Fibroblast of peridontal ligament (primary cell): Measurements from ENCODE around the gene CDC42EP4.

Experiments used
- DNase-seq: peaks from one replicate; pipeline ENCODE4 v3.0.0-alpha.2; 2010; ENCODE audit errors: extremely low read depth

Gene CDC42EP4, protein sequence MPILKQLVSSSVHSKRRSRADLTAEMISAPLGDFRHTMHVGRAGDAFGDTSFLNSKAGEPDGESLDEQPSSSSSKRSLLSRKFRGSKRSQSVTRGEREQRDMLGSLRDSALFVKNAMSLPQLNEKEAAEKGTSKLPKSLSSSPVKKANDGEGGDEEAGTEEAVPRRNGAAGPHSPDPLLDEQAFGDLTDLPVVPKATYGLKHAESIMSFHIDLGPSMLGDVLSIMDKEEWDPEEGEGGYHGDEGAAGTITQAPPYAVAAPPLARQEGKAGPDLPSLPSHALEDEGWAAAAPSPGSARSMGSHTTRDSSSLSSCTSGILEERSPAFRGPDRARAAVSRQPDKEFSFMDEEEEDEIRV

GRCh38 chr17:73311781-73312641 lies at the start of gene CDC42EP4:
Gene CDC42EP4 (minus strand): TSS chr17:73312001. CDS start chr17:73286500, 25,501 bp downstream.
- DNase-seq, result peak; percentile 89

GRCh38 chr17:73360961-73361761 lies 49.4 kb upstream of the CDC42EP4 start:
- DNase-seq, result no peak

- DNase-seq, result no peak
Measured at GRCh38 chr17:73359987-73360410, 48.2 kb upstream of the CDC42EP4 start.

DNA sequence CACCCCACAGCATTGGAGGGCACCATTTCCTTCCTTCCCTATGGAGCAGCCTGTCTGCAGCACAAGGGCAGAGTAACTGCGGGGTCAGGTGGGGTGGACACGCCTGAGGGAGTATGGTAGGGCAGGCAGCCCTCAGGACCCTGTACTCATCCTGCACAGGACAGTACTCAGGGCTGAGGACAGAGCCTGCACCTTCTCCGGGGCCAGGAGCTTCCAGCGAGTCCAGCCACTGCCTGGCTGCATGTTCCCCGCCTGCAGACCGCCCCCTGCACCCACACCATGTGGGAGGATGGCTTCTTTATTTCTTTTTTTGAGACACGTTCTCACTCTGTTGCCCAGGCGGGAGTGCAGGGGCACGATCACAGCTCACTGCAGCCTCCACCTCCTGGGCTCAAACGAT lies 47.6 kb upstream of the CDC42EP4 start:
- DNase-seq, result no peak

- DNase-seq, result no peak
Measured at GRCh38 chr17:73358668-73359067, 46.9 kb upstream of the CDC42EP4 start.

DNA sequence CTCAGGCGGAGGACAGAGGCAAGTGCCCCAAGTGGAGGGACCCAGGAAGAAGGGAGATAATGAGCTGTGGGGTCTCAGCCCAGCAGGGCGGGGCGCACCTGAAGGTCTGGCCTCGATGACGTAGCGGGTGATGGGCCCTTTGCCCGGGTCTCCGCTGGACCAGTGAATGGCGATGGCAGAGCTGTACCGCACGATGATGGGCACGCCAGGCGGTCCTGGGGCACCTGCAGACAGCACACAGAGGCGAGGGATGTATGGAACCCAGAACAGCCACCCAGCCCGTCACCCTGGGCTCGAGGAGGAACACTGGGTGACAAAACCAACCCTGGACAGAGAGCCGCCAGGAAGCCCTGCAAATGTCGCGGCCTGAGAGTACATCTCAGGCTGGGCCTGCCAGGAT lies 46.2 kb upstream of the CDC42EP4 start:
- DNase-seq, result no peak

GRCh38 chr17:73357318-73357717 lies 45.5 kb upstream of the CDC42EP4 start:
- DNase-seq, result no peak

- no peak for DNase-seq
Measured at GRCh38 chr17:73356561-73357170, 44.9 kb upstream of the CDC42EP4 start.

GRCh38 chr17:73354423-73355284 lies 42.9 kb upstream of the CDC42EP4 start:
- no peak for DNase-seq

GRCh38 chr17:73352261-73352660 lies 40.5 kb upstream of the CDC42EP4 start:
- no peak for DNase-seq

GRCh38 chr17:73351764-73352163 lies 40.0 kb upstream of the CDC42EP4 start:
- no peak for DNase-seq

DNA sequence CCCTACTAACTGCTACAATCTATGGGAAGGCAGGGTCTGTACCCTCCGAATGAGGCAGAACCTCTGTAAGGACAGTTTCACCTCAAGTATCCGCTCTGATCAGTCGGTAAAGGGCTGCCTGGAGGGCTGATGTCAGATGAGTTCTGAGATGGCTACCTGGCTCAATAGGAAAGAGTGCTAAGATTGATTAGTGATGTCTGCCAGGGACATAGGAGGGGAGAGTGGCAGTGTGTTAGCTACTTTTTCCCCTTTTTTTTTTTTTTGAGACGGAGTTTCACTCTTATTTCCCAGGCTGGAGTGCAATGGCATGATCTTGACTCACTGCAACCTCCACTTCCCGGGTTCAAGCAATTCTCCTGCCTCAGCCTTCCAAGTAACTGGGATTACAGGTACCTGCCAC lies 39.1 kb upstream of the CDC42EP4 start:
- DNase-seq, result no peak

DNA sequence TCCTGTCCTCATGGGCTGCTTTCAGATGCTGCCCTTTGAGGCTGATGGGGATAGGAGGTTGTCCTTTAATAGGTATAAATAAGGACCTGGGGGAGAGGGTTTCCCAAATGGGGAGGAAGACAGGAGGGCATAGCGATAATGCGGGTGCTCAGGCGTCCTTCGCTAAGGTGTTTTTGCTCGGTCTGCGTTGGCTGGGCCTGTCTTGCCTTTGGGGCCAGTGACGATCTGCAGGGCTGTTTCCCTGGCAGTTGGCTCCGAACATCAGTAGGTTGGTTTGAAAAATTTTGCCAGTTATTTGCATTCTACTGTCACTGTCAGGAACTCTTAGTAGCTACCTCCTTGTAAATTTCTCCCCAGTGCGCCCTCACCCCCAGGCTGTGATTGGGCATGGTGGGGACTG lies 37.8 kb upstream of the CDC42EP4 start:
- no peak for DNase-seq

- DNase-seq, result no peak
Measured at GRCh38 chr17:73349138-73349537, 37.3 kb upstream of the CDC42EP4 start.

GRCh38 chr17:73348829-73349095 lies 37.0 kb upstream of the CDC42EP4 start:
- DNase-seq, result no peak

DNA sequence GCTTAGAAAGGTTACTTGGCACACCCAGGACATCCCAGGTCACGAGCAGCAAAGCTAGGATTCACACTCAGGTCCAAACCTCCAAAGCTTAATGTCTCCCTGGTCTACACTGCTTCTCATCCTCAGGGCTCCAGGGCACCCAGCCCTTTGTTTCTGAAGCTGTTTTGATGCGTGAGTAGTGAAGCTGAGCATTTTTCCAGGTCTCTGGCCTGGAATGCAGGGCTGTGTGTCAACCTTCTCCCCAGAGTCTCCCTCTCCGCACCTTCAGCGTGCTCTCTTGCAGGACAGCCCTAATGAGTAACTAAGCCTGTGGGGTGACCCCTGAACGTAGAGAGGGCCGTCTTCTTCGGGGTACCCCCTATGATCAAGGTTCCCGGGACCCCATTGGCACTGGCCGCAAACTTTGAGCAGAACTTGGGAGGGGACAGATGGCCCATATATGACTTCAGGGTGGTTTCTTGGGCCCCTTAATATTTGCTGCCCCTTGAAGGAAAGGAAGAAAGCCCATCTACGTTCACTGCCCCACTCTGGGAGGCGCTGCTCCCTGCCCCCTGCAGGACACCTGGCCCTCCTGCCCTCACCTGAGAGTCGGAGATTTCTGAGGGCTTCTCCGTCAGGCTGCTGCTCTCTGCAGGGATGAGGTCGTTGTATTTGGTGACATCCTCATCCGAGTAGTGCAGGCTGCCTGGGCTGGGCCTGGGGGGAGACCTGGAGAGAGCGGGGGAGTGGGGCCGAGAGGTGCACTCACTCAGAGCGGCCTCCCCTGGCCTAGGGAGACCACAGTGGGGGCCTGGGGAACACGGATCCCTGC lies 36.4 kb upstream of the CDC42EP4 start:
- no peak for DNase-seq

- DNase-seq, result no peak
Measured at GRCh38 chr17:73347351-73347750, 35.5 kb upstream of the CDC42EP4 start.

GRCh38 chr17:73346501-73347162 lies 34.8 kb upstream of the CDC42EP4 start:
- no peak for DNase-seq

GRCh38 chr17:73343739-73344454 lies 32.1 kb upstream of the CDC42EP4 start:
- no peak for DNase-seq
